ENCODE data around the gene DHX57.
"Not testable (repeated sequence)": the region's sequence is repeated elsewhere in the genome, so short reads cannot be mapped to it uniquely, and the experiment has no call there.

Gene DHX57

GRCh38 chr2:38871432-38871831, 4.3 kb downstream of the DHX57 start:
- no peak for DNase-seq (ENCODE audit: low read depth in 2 of 2)

GRCh38 chr2:38866773-38867443, 8.8 kb downstream of the DHX57 start:
- no peak for DNase-seq (ENCODE audit: low read depth in 2 of 2)

GRCh38 chr2:38863061-38863695, 12.6 kb downstream of the DHX57 start:
- no peak for DNase-seq (ENCODE audit: low read depth in 2 of 2)

- no peak for DNase-seq (ENCODE audit: low read depth in 2 of 2)
These were observed 13.3 kb downstream of the DHX57 start for GRCh38 chr2:38862476-38862875.

GRCh38 chr2:38856165-38856564, 19.6 kb downstream of the DHX57 start:
- DNase-seq (ENCODE audit: low read depth in 2 of 2), result no peak

GRCh38 chr2:38850045-38850444, 25.7 kb downstream of the DHX57 start:
- DNase-seq (ENCODE audit: low read depth in 2 of 2), result no peak

GRCh38 chr2:38836791-38837190, 38.9 kb downstream of the DHX57 start:
- no peak for DNase-seq (ENCODE audit: low read depth in 2 of 2)

GRCh38 chr2:38835990-38836389, 39.7 kb downstream of the DHX57 start:
- DNase-seq (ENCODE audit: low read depth in 2 of 2), result no peak

- no peak for DNase-seq (ENCODE audit: low read depth in 2 of 2)
These were observed 40.6 kb downstream of the DHX57 start for GRCh38 chr2:38835015-38835601.

- DNase-seq (ENCODE audit: low read depth in 2 of 2), result no peak
These were observed 45.1 kb downstream of the DHX57 start for GRCh38 chr2:38830526-38831159.

GRCh38 chr2:38829971-38830370, 45.8 kb downstream of the DHX57 start:
- DNase-seq (ENCODE audit: low read depth in 2 of 2), result no peak

- no peak for DNase-seq (ENCODE audit: low read depth in 2 of 2)
These were observed 47.3 kb downstream of the DHX57 start for GRCh38 chr2:38828460-38828859.

GRCh38 chr2:38827539-38828145, 48.1 kb downstream of the DHX57 start:
- not testable (repeated sequence) for DNase-seq (ENCODE audit: low read depth in 2 of 2)

GRCh38 chr2:38825956-38826355, 49.8 kb downstream of the DHX57 start:
- DNase-seq (ENCODE audit: low read depth in 2 of 2), result no peak

- no peak for DNase-seq (ENCODE audit: low read depth in 2 of 2)
These were observed 50.8 kb downstream of the DHX57 start for GRCh38 chr2:38824906-38825305.

- DNase-seq (ENCODE audit: low read depth in 2 of 2), result no peak
These were observed 52.3 kb downstream of the DHX57 start for GRCh38 chr2:38823386-38823785.

- no peak for DNase-seq (ENCODE audit: low read depth in 2 of 2)
These were observed 57.2 kb downstream of the DHX57 start for GRCh38 chr2:38818565-38818964.

- DNase-seq (ENCODE audit: low read depth in 2 of 2), result no peak
These were observed 59.8 kb downstream of the DHX57 start for GRCh38 chr2:38815936-38816335.

GRCh38 chr2:38810488-38810887, 65.2 kb downstream of the DHX57 start:
- DNase-seq (ENCODE audit: low read depth in 2 of 2), result no peak

GRCh38 chr2:38808677-38809076, 67.1 kb downstream of the DHX57 start:
- DNase-seq (ENCODE audit: low read depth in 2 of 2), result no peak

- DNase-seq (ENCODE audit: low read depth in 2 of 2), result no peak
These were observed 69.0 kb downstream of the DHX57 start for GRCh38 chr2:38806733-38807059.

GRCh38 chr2:38806015-38806732, 69.6 kb downstream of the DHX57 start:
- no peak for DNase-seq (ENCODE audit: low read depth in 2 of 2)
